Prostate gland (tissue), 2 donors: ENCODE measurements around the gene SNN.

Source experiments
- CTCF ChIP-seq, 4 experiments: fragments of 200-600 bp in 2 of 4; fragments of 450-650 bp in 2 of 4; sonication (generic) in 2 of 4; IDR thresholded peaks; 1 replicate in 3 of 4; 2 replicates in 1 of 4; pipeline ENCODE4 v1.5.1; 2016 to 2019; ENCODE audit warnings: antibody characterized with exemption in 4 of 4, mild to moderate bottlenecking in 2 of 4, moderate library complexity in 2 of 4
- POLR2A ChIP-seq: fragments of 450-650 bp; IDR thresholded peaks from one replicate; pipeline ENCODE4 v1.6.1; 2016; ENCODE audit warnings: antibody characterized with exemption, mild to moderate bottlenecking

GRCh38 chr16:11716336-11716735 lies 48.1 kb downstream of the SNN start:
- TF ChIP-seq CTCF (IDR thresholded peaks at IDR 0.05) (no peak), POLR2A (no peak)
